Suprapubic skin (tissue), 4 donors: ENCODE measurements around the gene FDPS. TPM values are rescaled to one million over a fixed set of nuclear protein-coding genes. Genes with fewer than 3 reads are reported as not detected.
A peak's percentile ranks its signal among the peaks of the same experiment; 100 is the strongest.

ENCODE experiments used
- DNase-seq, 2 donors: peaks; one replicate each; pipeline ENCODE4 v3.0.0-alpha.2; 2019; ENCODE audit warnings: low spot score in 2 of 2
- H3K27ac ChIP-seq: fragments of 200-600 bp; sonication (generic); one replicate; pipeline ENCODE4 v1.5.1; 2019
- H3K27me3 ChIP-seq: fragments of 200-600 bp; sonication (generic); one replicate; pipeline ENCODE4 v1.5.1; 2019
- H3K36me3 ChIP-seq: fragments of 200-600 bp; sonication (generic); one replicate; pipeline ENCODE4 v1.5.1; 2019
- H3K4me1 ChIP-seq: fragments of 200-600 bp; sonication (generic); one replicate; pipeline ENCODE4 v1.5.1; 2019
- H3K4me3 ChIP-seq: fragments of 200-600 bp; sonication (generic); one replicate; pipeline ENCODE4 v1.5.1; 2019; ENCODE audit warnings: mild to moderate bottlenecking
- H3K9me3 ChIP-seq: fragments of 200-600 bp; sonication (generic); one replicate; pipeline ENCODE4 v1.5.1; 2019
- CTCF ChIP-seq, 2 donors: fragments of 200-600 bp in 1 of 2; fragments of 450-650 bp in 1 of 2; sonication (generic) in 1 of 2; IDR thresholded peaks; one replicate each; pipeline ENCODE4 v1.5.1; 2016 to 2019; ENCODE audit warnings: antibody characterized with exemption in 2 of 2, mild to moderate bottlenecking in 1 of 2, moderate library complexity in 1 of 2
- EP300 ChIP-seq: sonication (generic); formaldehyde crosslinking; IDR thresholded peaks from one replicate; pipeline ENCODE4 v1.6.1; 2017; ENCODE audit warnings: antibody characterized with exemption
- POLR2A ChIP-seq, 2 donors: fragments of 450-650 bp; IDR thresholded peaks; one replicate each; pipeline ENCODE4 v1.6.1; 2017; ENCODE audit warnings: antibody characterized with exemption in 2 of 2, mild to moderate bottlenecking in 2 of 2, moderate library complexity in 2 of 2
- POLR2AphosphoS5 ChIP-seq, 3 donors: sonication (generic); formaldehyde crosslinking; IDR thresholded peaks; one replicate each; pipeline ENCODE4 v1.6.1; 2017; ENCODE audit warnings: antibody characterized with exemption in 3 of 3
- WGBS: methylation state at CpG from one replicate; pipeline ENCODE4 v1.1.5; 2018; 5-methylcytosine and 5-hydroxymethylcytosine counted together
- total RNA-seq, 4 donors: library from RNA; depleted of rRNA; stranded (reverse); fragments of >200 nt; gene quantifications; one replicate each; pipeline ENCODE4 v1.1.0, GENCODE V29; 2016

FDPS gene
- total RNA-seq, 4 donors from 2014 or later = 110 to 194 (median 147) TPM

- 40% methylated on average over 29 of the region's 46 CpGs for WGBS
- H3K9me3 ChIP-seq = no peaks in the 10 kb centered on the region
- H3K27ac ChIP-seq = no peak overlapping the region
- TF ChIP-seq POLR2AphosphoS5 (IDR thresholded peaks at IDR 0.05) (no peak), CTCF (IDR thresholded peaks at IDR 0.05) (no peak), EP300 (no peak), POLR2A (IDR thresholded peaks at IDR 0.05) (no peak)
- no peaks in the 10 kb centered on the region for H3K36me3 ChIP-seq
- peaks cover 15% of the 10 kb centered on the region for H3K4me1 ChIP-seq
- no peak for DNase-seq
- peak overlapping the region; percentile 25 for H3K4me3 ChIP-seq
- H3K27me3 ChIP-seq = peaks cover 24% of the 10 kb centered on the region
Measured at GRCh38 chr1:155294520-155295182, 14.0 kb upstream of the FDPS start.

GRCh38 chr1:155295183-155295941 is 13.3 kb upstream of the FDPS start:
- Histone ChIP-seq H3K4me1 (peaks cover 15% of the 10 kb centered on the region), H3K36me3 (no peaks in the 10 kb centered on the region), H3K27me3 (peaks cover 24% of the 10 kb centered on the region), H3K27ac (no peak overlapping the region), H3K4me3 (peak overlapping the region; percentile 25), H3K9me3 (no peaks in the 10 kb centered on the region)
- 17% methylated on average over 22 of the region's 47 CpGs for WGBS
- no peak for DNase-seq
- TF ChIP-seq POLR2AphosphoS5 (IDR thresholded peaks at IDR 0.05) = no peak
- TF ChIP-seq EP300 = no peak
- TF ChIP-seq CTCF (IDR thresholded peaks at IDR 0.05) = no peak
- no peak for TF ChIP-seq POLR2A (IDR thresholded peaks at IDR 0.05)

- Histone ChIP-seq H3K27me3 (peaks cover 24% of the 10 kb centered on the region), H3K27ac (no peak overlapping the region), H3K36me3 (no peaks in the 10 kb centered on the region), H3K9me3 (no peaks in the 10 kb centered on the region), H3K4me3 (no peak overlapping the region), H3K4me1 (peaks cover 15% of the 10 kb centered on the region)
- no peak for DNase-seq
- WGBS = 71% methylated on average over 7 of the region's 7 CpGs
- TF ChIP-seq POLR2AphosphoS5 (IDR thresholded peaks at IDR 0.05) (no peak), POLR2A (IDR thresholded peaks at IDR 0.05) (no peak), CTCF (IDR thresholded peaks at IDR 0.05) (no peak)
Measured at GRCh38 chr1:155295942-155296267, 12.8 kb upstream of the FDPS start.

- Histone ChIP-seq H3K27ac (no peak overlapping the region), H3K4me3 (no peak overlapping the region), H3K9me3 (no peaks in the 10 kb centered on the region), H3K27me3 (peaks cover 24% of the 10 kb centered on the region), H3K4me1 (peaks cover 15% of the 10 kb centered on the region), H3K36me3 (no peaks in the 10 kb centered on the region)
- TF ChIP-seq POLR2A (IDR thresholded peaks at IDR 0.05) = no peak
- TF ChIP-seq CTCF (IDR thresholded peaks at IDR 0.05) = no peak
- TF ChIP-seq POLR2AphosphoS5 (IDR thresholded peaks at IDR 0.05) = no peak
- no peak for TF ChIP-seq EP300
- DNase-seq = no peak
- WGBS = 91% methylated on average over 3 of the region's 3 CpGs
Measured at GRCh38 chr1:155296661-155297060, 12.0 kb upstream of the FDPS start.

GRCh38 chr1:155297384-155297783 is 11.3 kb upstream of the FDPS start:
- 77% methylated on average over 7 of the region's 7 CpGs for WGBS
- peaks cover 15% of the 10 kb centered on the region for H3K4me1 ChIP-seq
- H3K4me3 ChIP-seq = no peak overlapping the region
- TF ChIP-seq POLR2A (IDR thresholded peaks at IDR 0.05) (no peak), CTCF (IDR thresholded peaks at IDR 0.05) (no peak), POLR2AphosphoS5 (IDR thresholded peaks at IDR 0.05) (no peak), EP300 (no peak)
- H3K9me3 ChIP-seq = no peaks in the 10 kb centered on the region
- peaks cover 24% of the 10 kb centered on the region for H3K27me3 ChIP-seq
- H3K27ac ChIP-seq = no peak overlapping the region
- H3K36me3 ChIP-seq = no peaks in the 10 kb centered on the region
- no peak for DNase-seq
